Thymus (tissue), 11 donors: Measurements from ENCODE around the gene TCEAL7. TPM values are rescaled to one million over a fixed set of nuclear protein-coding genes. Genes with fewer than 3 reads are reported as not detected.
A peak's percentile ranks its signal among the peaks of the same experiment; 100 is the strongest.
"Not testable (repeated sequence)": the region's sequence is repeated elsewhere in the genome, so short reads cannot be mapped to it uniquely, and the experiment has no call there.

Source experiments
- DNase-seq, 9 donors: peaks; one replicate each; pipeline ENCODE4 v3.0.0-alpha.2; 2013; ENCODE audit warnings: low spot score in 9 of 9, low read depth in 6 of 9, missing footprints in 1 of 9
- H3K27ac ChIP-seq, 2 donors: one replicate each; pipeline ENCODE4 v1.5.1; 2013; ENCODE audit warnings: control low read depth in 1 of 2, low read depth in 1 of 2, low read length in 1 of 2, mild to moderate bottlenecking in 1 of 2, moderate library complexity in 1 of 2
- H3K27me3 ChIP-seq, 2 donors: one replicate each; pipeline ENCODE4 v1.5.1; 2013; ENCODE audit warnings: low read length in 1 of 2; ENCODE audit not compliant: control insufficient read depth in 2 of 2, insufficient read depth in 1 of 2
- H3K36me3 ChIP-seq, 2 donors: one replicate each; pipeline ENCODE4 v1.5.1; 2013; ENCODE audit warnings: low read length in 1 of 2, mild to moderate bottlenecking in 1 of 2, moderate library complexity in 1 of 2; ENCODE audit not compliant: control insufficient read depth in 2 of 2, insufficient read depth in 2 of 2
- H3K4me1 ChIP-seq, 2 donors: one replicate each; pipeline ENCODE4 v1.5.1; 2013; ENCODE audit warnings: low read length in 2 of 2; ENCODE audit not compliant: control insufficient read depth in 2 of 2, insufficient read depth in 2 of 2
- H3K4me3 ChIP-seq, 2 donors: one replicate each; pipeline ENCODE4 v1.5.1; 2013; ENCODE audit warnings: low read length in 2 of 2, control low read depth in 1 of 2, mild to moderate bottlenecking in 1 of 2
- H3K9me3 ChIP-seq, 2 donors: one replicate each; pipeline ENCODE4 v1.5.1; 2013; ENCODE audit warnings: low read length in 1 of 2, mild to moderate bottlenecking in 1 of 2; ENCODE audit not compliant: control insufficient read depth in 2 of 2, insufficient read depth in 1 of 2
- WGBS: extraction: QIAGEN DNeasy Blood & Tissue Kit; methylation state at CpG from one replicate; pipeline ENCODE4 v1.1.7; 2013; 5-methylcytosine and 5-hydroxymethylcytosine counted together
- polyA plus RNA-seq: library from polyadenylated mRNA; stranded (reverse); fragments of 200-250 nt; gene quantifications from one replicate; pipeline ENCODE4 v1.2.3, GENCODE V29; 2013
- total RNA-seq: library from RNA; stranded (reverse); fragments of 120-200 nt; gene quantifications from one replicate; pipeline ENCODE4 v1.2.4, GENCODE V29; 2013
- donor health status: healthy.

The TCEAL7 gene
- total and polyA plus RNA-seq, 2 donors, result 6.1 to 18.6 TPM

DNA sequence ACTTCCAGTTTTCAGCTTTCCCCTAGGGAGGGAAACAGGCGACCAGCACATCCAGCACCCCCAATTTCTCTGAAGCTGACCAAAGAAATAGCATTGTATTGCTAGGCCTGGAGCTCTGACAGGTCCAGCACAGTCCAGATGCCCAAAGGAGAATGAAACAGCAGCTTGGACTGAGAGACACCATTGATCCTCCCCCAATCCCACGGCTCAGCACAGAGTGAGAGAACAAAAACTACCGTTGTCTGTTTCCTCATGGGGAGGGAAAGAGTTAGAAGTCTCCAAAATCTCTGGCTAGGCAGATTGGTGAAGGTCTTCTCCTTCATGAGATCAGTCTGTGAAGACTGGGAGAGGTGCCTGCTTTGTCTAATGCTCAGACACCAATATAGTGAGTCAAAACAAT lies 8.6 kb downstream of the TCEAL7 start:
- DNase-seq, result no peak
- H3K9me3 ChIP-seq, result no peaks in the 10 kb centered on the region
- no peak overlapping the region for H3K27ac ChIP-seq
- H3K4me1 ChIP-seq, result no peaks in the 10 kb centered on the region
- H3K27me3 ChIP-seq, result peaks cover 0 to 2% of the 10 kb centered on the region in 2 donors
- no peak overlapping the region for H3K4me3 ChIP-seq
- 93% methylated on average over 3 of the region's 3 CpGs for WGBS
- no peaks in the 10 kb centered on the region for H3K36me3 ChIP-seq

DNA sequence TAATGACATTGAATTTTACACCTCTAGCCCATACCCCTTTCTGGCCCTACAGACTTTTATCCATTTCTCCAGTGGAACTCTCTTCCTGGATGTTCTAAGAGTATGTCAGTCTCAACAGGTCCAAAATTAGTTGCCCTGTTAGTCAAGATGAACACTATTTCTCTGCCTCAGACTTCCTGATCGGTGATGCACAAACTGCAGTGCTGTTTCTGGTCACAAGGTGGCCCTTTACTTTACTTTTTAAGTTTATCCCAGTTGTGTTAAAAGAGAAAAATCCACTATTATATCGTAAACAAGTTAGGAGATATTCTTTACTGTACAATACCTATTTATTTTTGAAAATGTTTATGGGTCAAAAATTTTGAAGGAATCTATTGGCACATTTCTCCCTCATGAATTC lies 13.1 kb downstream of the TCEAL7 start:
- H3K27ac ChIP-seq, result no peak overlapping the region
- H3K9me3 ChIP-seq, result no peaks in the 10 kb centered on the region
- H3K4me1 ChIP-seq, result no peaks in the 10 kb centered on the region
- no peaks in the 10 kb centered on the region for H3K36me3 ChIP-seq
- WGBS, result 4% methylated on average over 2 of the region's 2 CpGs
- H3K4me3 ChIP-seq, result no peak overlapping the region
- DNase-seq, result peak in 6 of 9 donors; percentile 4 to 57 (median 25)
- peaks cover 0 to 7% of the 10 kb centered on the region in 2 donors for H3K27me3 ChIP-seq

GRCh38 chrX:103344606-103345005 lies 14.6 kb downstream of the TCEAL7 start:
- H3K9me3 ChIP-seq, result no peaks in the 10 kb centered on the region
- WGBS, result 79% methylated on average over 2 of the region's 2 CpGs
- no peak overlapping the region for H3K27ac ChIP-seq
- H3K36me3 ChIP-seq, result no peaks in the 10 kb centered on the region
- H3K27me3 ChIP-seq, result peaks cover 0 to 15% of the 10 kb centered on the region in 2 donors
- no peak overlapping the region for H3K4me3 ChIP-seq
- no peaks in the 10 kb centered on the region for H3K4me1 ChIP-seq
- DNase-seq, result no peak

GRCh38 chrX:103347682-103348397 lies 17.8 kb downstream of the TCEAL7 start:
- 93% methylated on average over 29 of the region's 29 CpGs for WGBS
- Histone ChIP-seq H3K4me1 (no peaks in the 10 kb centered on the region), H3K36me3 (no peaks in the 10 kb centered on the region), H3K9me3 (no peaks in the 10 kb centered on the region), H3K27ac (no peak overlapping the region), H3K27me3 (peaks cover 0 to 15% of the 10 kb centered on the region in 2 donors), H3K4me3 (no peak overlapping the region)
- DNase-seq, result no peak

- no peaks in the 10 kb centered on the region for H3K27me3 ChIP-seq
- H3K4me1 ChIP-seq, result no peaks in the 10 kb centered on the region
- peak within 1 kb of the TSS; percentile 67 to 71 for H3K4me3 ChIP-seq
- no peaks in the 10 kb centered on the region for H3K9me3 ChIP-seq
- WGBS, result 1% methylated on average over 18 of the region's 18 CpGs
- H3K36me3 ChIP-seq, result no peaks in the 10 kb centered on the region
- peak within 1 kb of the TSS; percentile 60 to 74 for H3K27ac ChIP-seq
- DNase-seq, result peak in 3 of 9 donors; percentile 2 to 35 (median 8)
Measured at GRCh38 chrX:103356130-103356798, 26.2 kb downstream of the TCEAL7 start, which contains the start of gene TCEAL9. TSS of gene TCEAL9 (plus strand) at chrX:103356506. CDS start at chrX:103357685, 1,179 bp downstream.

DNA sequence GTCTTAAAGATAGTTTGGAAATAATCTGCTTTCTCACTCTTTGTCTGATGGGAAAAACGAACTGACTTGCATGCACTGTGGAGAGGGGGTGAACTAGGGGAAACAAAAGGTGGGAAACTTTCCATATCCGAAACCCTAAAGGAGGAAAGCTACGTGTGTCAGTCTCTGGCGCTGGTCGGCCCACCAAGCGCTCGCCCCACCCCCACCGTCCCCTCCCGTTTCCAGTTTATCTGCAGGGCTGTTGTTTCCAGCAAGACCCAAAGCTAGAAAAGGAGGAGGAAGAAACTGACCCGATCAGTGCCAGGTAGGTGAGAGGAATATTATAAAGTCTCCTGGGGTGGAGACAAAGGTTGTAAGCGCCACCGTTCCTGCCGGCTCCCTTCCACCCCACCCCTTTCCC lies 26.8 kb downstream of the TCEAL7 start:
- peak in 2 of 9 donors; percentile 10 to 18 for DNase-seq
- Histone ChIP-seq H3K36me3 (no peaks in the 10 kb centered on the region), H3K27me3 (no peaks in the 10 kb centered on the region), H3K4me3 (peak overlapping the region; percentile 67 to 71), H3K4me1 (no peaks in the 10 kb centered on the region), H3K9me3 (no peaks in the 10 kb centered on the region), H3K27ac (peak overlapping the region; percentile 60 to 74)
- WGBS, result under 1% methylated on average over 13 of the region's 13 CpGs

DNA sequence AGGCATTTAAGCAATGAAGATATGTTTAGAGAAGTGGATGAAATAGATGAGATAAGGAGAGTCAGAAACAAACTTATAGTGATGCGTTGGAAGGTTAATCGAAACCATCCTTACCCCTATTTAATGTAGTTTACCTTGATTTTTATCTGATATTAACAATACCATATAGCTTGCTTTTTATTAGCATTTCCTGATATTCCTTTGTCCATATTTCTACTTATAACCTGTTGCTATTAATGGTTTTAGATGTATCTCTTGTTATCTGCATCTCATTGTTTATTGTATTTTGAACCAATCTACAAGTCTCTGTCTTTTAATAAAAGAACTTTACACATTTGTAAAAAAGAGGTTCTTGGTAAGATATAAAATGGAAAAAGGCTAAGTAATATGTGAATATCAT lies 27.8 kb downstream of the TCEAL7 start:
- WGBS, result 100% methylated on average over 2 of the region's 2 CpGs
- Histone ChIP-seq H3K27ac (no peak overlapping the region), H3K4me1 (no peaks in the 10 kb centered on the region), H3K9me3 (no peaks in the 10 kb centered on the region), H3K4me3 (no peak overlapping the region), H3K27me3 (no peaks in the 10 kb centered on the region), H3K36me3 (no peaks in the 10 kb centered on the region)
- no peak for DNase-seq

DNA sequence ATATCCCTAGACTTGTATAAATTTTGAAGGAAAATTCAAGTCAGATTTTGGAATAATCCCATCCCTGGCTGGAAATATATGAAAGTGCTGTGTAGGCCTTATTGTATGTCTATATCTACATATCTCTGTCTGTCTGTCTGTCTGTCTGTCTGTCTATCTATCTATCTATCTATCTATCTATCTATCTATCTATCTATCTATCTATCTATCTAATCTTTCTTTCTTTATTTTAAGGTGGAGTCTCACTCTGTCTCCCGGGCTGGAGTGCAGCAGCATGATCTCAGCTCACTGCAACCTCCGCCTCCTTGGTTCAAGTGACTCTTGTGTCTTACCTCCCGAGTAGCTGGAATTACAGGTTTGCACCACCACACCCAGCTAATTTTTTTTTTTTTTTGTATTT lies 29.6 kb downstream of the TCEAL7 start:
- not testable (repeated sequence) for H3K4me3 ChIP-seq, H3K36me3 ChIP-seq, H3K9me3 ChIP-seq, DNase-seq, H3K27me3 ChIP-seq, H3K27ac ChIP-seq, H3K4me1 ChIP-seq
- WGBS, result 97% methylated on average over 3 of the region's 3 CpGs

- no peaks in the 10 kb centered on the region for H3K9me3 ChIP-seq
- no peaks in the 10 kb centered on the region for H3K36me3 ChIP-seq
- no peaks in the 10 kb centered on the region for H3K4me1 ChIP-seq
- WGBS, result 84% methylated on average over 2 of the region's 2 CpGs
- H3K27me3 ChIP-seq, result no peaks in the 10 kb centered on the region
- H3K4me3 ChIP-seq, result no peak overlapping the region
- no peak for DNase-seq
- no peak overlapping the region for H3K27ac ChIP-seq
Measured at GRCh38 chrX:103360092-103360491, 30.1 kb downstream of the TCEAL7 start.
